Stimulated activated CD8-positive, alpha-beta memory T cell treated with anti-CD3 and anti-CD28 coated beads, Interleukin-7, amount 100 ng/mL, for 1 hour (primary cell): ENCODE data around the gene KRTAP4-3.
"Not testable (repeated sequence)": the region's sequence is repeated elsewhere in the genome, so short reads cannot be mapped to it uniquely, and the experiment has no call there.

Source experiments
- DNase-seq, 2 donors: peaks; one replicate each; pipeline ENCODE4 v3.0.0-alpha.2; 2020; ENCODE audit warnings: low read depth in 2 of 2

KRTAP4-3 gene

DNA sequence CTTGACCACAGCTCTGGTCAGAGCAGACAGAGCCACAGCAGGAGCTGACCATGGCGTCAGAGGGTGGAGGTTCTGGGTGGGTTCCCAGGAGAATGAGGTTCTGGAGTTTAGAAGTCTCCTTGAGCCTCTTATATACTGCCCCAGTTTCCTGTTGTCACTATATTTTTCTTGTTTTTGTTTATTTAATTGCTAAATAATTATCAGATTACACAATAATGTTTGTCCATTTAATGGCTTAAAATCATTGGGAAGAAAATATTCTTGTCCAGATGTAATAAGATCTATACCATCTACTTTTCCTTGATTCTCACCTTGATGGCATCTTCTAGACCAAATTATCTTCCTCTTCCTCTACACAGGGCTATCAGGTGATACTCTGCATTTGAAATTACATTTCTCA, at the start of gene KRTAP4-3:
Gene KRTAP4-3 (minus strand): TSS at position 101 of the 400 bp plus-strand sequence. CDS start 49 bp downstream, at position 52.
- DNase-seq, result no peak

DNA sequence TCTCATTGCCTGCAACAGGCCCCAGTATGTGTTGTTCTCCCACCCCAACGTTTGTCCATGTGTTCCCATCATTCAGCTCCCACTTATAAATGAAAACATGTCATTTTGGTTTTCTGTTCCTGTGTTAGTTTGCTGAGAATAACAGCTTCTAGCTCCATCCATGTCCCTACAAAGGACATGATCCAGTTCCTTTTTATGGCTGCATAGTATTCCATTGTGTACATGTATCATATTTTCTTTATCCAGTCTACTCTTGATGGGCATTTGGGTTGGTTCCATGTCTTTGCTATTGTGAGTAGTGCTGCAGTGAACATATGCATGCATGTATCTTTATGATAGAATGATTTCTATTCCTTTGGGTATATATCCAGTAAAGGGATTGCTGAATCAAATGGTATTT, 47.7 kb upstream of the KRTAP4-3 start:
- no peak for DNase-seq

DNA sequence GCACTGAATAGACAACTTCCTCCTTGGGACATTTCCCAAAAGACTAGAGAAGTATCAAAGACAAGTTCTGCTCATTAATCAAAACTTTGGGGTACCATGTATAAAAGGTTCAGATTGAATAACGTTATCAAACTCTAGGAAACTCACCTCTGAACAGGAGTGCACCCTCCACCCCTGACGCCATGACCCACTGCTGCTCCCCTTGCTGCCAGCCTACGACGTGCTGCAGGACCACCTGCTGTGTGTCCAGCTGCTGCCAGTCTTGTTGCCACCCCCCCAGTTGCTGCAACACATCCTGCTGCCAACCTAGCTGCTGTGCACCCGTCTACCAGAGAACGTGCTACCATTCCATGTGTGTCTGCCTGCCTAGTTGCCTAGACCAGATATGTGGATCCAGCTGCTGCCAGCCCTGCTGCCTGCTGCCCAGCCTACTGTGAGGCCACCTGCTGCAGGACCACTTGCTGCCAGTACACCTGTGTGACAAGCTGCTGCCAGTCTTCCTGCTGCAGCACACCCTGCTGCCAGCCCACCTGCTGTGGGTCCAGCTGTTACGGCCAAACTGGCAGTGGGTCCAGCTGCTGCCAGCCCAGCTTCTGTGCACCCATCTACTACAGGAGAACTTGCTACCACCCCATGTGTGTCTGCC, 44.6 kb upstream of the KRTAP4-3 start:
- DNase-seq, result no peak

DNA sequence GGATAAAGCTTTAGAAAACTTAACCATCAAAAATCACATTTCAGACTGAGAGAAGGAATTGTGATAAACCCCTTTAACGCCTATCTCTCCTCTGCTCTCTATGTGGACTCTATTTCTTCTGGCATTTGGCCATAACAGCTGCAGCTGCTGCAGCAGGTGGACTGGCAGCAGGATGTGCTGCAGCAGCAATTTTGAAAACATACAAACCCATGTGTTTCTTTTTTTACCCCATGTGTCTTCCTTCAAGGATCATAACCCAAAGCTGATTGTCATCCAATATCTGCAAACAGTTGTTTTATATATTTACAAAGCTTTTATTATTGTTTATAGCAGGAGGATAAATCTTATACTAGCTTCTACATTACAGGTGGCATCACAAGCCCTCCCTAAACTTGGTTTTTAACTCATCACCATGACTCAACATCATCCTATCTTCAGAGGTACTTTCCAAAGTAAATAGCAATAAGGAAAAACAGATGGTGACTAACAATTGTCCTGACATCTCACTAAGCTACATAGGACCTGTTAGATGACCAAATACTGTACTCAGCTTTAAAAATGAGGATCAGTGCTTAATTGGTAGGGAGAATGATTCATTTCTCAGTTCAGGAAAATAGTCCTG, 43.9 kb upstream of the KRTAP4-3 start:
- no peak for DNase-seq

DNA sequence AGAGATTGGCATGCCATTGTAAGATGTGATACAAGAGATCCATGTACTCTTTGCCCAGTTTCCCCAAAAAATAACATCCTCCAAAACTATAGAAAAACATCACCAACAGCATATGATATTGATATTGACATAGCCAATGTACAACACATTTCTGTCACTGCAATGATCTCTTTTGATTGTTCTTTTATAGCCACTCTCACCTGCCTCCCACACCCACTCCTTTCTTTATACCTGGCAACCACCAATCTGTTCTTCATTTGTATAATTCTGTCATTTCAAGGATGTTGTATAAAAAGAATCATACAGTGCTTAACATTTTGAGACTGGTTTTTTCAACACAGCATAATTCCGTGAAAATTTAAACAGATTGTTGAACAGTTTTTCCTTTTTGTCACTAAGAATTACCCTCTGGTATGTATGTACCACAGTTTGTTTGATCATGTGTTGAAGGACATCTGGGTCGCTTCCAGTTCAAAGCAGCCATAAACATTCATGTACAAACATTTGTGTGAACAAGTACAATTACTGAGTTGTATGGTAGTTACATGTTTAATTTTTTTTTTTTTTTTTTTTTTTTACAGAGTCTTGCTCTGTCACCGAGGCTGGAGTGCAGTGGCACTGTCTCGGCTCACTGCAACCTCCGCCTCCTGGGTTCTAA, 31.5 kb upstream of the KRTAP4-3 start:
- DNase-seq, result no peak

DNA sequence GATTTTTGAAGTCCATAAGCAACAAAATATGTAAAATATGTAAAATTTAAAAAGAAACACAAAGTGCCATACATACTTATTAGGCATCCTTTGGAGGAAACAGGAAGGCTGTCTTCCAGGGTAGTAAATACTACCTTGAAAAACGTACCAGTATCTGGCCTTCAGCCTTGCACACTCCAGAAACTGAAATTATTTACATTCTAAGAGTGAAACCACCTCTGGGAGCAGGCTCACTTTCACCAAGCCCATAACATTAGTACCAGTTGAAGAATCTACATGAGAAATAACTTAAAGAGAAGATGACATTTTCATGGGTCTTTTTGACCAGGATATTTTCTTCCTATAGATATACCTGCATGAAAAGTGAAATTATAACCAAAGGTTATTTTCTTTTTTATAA, 28.0 kb upstream of the KRTAP4-3 start:
- no peak for DNase-seq

DNA sequence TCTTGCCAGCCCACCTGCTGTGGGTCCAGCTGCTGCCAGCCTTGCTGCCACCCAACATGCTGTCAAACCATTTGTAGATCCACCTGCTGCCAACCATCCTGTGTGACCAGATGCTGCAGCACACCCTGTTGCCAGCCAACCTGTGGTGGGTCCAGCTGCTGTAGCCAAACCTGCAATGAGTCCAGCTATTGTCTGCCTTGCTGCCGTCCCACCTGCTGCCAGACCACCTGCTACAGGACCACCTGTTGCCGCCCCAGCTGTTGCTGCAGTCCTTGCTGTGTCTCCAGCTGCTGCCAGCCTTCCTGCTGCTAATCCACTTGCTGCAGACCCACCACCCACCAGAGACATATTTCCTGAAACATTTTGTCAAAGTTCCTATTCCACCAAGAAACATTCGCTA, 22.3 kb upstream of the KRTAP4-3 start:
- DNase-seq, result no peak

DNA sequence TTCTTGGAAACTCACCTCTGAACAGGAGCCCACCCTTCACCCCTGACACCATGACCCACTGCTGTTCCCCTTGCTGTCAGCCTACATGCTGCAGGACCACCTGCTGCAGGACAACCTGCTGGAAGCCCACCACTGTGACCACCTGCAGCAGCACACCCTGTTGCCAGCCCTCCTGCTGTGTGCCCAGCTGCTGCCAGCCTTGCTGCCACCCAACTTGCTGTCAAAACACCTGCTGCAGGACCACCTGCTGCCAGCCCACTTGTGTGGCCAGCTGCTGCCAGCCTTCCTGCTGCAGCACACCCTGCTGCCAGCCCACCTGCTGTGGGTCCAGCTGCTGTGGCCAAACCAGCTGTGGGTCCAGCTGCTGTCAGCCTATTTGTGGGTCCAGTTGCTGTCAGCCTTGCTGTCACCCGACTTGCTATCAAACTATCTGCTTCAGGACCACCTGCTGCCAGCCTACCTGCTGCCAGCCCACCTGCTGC, 21.9 kb upstream of the KRTAP4-3 start, which contains the start of gene KRTAP9-1:
Gene KRTAP9-1 (plus strand): TSS at position 51 of the 482 bp plus-strand sequence. CDS start 0 bp downstream, at position 51.
- not testable (repeated sequence) for DNase-seq

DNA sequence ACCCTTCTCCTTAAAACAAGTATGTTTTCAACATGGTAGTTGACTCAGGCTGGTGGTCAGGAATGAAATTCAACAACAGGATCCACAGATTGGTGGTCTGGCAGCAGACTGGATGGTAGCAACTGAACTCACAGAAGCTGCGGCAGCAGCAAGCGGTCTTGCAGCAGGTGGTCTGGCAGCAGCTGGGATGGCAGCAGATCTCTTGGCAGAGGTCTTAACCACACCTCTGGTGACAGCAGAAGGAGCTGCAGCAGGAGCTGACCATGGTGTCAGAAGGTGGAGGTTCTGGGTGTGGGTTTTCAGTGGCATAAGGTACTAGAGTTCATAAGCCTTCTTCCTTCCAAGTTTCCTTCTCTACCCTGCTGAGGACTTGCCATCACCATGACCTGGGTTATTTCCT, 18.9 kb upstream of the KRTAP4-3 start:
- no peak for DNase-seq

DNA sequence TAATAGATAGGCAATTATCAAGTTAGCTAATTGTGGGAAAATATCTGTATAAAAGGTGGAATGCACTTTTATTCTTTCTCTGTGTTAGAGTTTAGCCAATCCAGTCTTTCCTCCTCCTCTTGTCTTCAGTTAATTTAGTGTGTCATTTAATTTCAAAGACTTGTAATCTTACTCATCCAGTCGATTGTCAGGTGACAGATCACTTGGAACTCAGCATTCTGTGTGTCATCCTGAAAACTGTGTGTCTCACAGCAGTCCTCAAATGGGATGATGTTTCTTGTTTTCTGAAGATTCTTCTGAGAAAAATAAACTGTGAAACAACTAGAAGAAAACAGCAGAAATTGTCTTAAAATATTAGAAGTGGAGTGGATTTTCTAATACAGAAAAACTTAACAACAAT, 17.0 kb upstream of the KRTAP4-3 start:
- no peak for DNase-seq

DNA sequence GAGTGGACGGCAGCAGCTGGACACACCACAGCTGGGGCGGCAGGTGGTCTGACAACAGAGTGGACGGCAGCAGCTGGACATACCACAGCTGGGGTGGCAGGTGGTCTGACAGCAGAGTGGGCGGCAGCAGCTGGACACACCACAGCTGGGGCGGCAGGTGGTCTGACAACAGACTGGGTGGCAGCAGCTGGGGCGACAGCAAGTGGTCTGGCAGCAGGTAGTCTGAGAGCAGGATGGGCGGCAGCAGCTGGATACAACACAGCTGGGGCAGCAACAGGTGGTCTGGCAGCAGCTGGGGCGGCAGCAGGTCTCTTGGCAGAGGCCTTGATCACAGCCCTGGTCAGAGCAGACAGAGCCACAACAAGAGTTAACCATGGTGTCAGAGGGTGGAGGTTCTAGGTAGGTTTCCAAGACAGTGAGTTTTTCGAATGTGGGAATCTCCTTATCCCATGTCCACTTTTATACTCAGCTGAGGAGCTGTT, 16.5 kb upstream of the KRTAP4-3 start, which contains the start of gene KRTAP4-1:
Gene KRTAP4-1 (minus strand): TSS at position 432 of the 482 bp plus-strand sequence. CDS start 57 bp downstream, at position 375.
- no peak for DNase-seq

DNA sequence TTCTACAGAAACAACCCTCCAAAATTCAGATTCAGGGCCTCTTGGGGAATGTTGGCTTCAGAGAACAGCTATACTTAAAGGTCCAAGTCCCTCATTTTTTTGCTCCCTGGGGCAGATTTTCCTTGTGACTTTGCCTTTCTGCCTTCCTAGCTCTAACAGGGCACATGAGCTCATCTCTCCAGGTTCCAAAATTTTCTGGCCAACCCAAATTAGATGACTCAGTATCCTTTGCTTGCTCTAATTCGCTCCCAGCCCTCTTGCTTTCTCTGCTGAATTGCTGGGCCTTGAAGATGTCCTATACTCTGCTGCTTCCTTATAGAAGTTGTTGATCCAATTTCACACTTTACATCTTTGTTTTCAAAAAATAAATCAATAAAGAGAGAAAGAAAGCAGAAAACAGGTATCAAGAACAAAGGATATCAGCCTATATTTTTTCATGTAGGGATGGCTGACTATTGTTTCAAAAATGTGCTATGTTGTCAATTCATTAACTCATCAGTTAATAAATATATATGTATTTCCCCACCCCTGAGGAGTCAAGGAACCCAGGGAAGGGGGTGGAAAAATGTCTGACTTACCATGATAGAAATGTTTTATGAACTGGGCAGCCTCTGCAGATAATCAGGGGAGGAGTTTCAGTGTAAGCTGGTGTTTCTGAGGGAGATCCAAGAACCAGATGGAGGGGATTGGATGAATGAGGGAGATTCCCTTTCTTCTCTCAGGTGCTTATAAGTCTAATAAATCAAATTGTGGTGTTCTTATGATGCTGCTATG, 11.0 kb upstream of the KRTAP4-3 start:
- DNase-seq, result no peak

DNA sequence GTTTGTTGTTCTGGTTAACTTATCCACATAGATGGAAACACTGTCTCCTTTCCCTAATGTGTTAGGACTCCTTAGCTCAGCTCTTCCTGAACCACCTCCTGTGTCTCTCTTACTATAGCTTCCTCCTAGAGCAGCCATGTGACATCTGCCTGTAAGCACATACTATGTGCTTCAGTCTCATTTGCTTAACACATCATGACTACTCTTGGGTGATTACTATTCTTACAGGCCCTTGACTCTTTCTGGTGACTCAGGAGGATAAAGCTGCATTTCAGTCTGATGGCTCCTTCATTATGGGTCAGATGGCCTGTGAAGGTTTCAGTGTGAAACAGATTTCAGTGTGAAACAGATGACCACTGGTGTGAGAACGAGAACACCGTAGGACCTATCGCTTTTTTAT, 10.3 kb upstream of the KRTAP4-3 start:
- DNase-seq, result no peak

DNA sequence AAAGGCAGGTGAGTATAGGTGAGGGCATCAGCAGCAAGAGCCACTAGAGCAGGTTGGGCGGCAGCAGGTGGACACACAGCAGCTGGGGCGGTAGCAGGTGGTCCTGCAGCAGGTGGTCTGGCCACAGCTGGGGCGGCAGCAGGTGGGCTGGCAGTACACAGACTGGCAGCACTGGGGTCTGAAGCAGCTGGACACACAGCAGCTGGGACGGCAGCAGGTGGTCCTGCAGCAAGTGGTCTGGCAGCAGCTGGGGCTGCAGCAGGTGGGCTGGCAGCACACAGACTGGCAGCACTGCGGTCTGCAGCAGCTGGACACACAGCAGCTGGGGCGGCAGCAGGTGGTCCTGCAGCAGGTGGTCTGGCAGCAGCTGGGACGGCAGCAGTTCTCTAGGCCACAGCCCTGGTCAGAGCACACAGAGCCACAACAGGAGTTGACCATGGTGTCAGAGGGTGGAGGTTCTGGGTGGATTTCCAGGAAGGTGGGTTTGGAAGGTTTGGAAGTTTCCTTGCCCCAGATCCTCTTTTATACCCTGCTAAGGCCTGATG, 9.8 kb upstream of the KRTAP4-3 start, which contains the start of gene KRTAP4-2:
Gene KRTAP4-2 (minus strand): TSS at position 495 of the 545 bp plus-strand sequence. CDS start 57 bp downstream, at position 438.
- DNase-seq, result no peak

DNA sequence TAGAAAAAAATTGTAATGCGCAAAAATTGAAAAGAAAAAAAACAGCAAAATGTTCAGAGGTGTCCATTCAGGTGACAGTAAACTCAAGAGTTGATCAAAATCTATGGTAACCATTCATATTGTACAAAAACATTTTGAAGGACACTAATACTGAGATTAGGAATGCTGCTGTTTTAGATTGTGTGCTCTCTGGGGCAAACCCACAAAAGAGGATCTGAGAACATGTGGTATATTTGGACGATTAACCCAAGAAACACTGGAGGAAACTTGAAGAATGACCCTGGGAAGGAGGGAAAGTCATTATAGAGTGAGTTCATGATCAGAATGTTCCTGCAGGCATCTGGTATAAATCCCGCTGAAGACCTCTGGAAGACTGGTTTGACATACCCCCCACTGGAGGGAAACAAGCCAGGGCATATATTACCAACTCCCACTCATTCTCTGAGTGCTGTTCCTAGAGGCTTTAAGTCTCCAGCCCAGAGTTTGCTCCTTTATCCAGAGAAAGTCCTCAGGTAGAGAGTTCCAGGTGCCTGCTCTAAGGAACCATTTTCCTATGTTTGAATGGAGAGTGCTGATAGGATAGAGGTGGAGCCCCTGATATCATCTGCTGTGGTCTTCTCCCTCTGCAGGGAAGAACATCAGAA, 8.8 kb upstream of the KRTAP4-3 start:
- no peak for DNase-seq

DNA sequence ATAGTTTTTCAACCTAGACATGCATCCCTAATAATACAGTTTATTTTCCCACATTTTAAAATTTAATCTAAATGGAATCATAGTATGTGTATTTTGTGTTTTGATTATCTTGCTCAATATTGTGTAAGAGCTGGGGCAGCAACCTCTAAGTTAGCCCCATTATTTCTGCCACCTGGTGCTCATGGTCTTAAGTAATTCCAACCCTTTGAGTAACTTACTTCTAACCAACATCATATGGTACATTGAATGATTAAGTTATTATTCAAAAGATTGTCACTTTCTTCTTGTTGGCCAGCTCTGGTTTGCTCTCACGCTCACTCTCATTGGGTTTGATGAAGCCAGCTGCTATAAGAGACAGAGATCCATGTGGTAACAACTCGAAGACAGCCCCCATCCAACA, 3.9 kb upstream of the KRTAP4-3 start:
- no peak for DNase-seq

DNA sequence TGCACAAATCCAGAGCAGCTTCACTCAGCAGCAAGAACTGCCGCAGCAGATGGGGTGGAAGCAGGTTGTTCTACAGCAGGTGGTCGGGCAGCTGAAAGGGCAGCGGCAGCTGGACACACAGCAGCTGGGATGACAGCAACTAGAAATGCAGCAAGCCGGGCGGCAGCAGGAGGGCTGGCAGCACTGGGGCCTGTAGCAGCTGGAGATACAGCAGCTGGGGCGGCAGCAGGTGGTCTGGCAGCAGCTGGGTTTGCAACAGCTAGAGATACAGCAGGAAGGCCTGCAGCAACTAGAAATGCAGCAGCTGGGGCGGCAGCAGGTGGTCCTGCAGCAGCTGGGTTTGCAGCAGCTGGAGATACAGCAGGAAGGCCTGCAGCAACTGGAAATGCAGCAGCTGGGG, 460 bp downstream of the KRTAP4-3 start:
- DNase-seq, result no peak

DNA sequence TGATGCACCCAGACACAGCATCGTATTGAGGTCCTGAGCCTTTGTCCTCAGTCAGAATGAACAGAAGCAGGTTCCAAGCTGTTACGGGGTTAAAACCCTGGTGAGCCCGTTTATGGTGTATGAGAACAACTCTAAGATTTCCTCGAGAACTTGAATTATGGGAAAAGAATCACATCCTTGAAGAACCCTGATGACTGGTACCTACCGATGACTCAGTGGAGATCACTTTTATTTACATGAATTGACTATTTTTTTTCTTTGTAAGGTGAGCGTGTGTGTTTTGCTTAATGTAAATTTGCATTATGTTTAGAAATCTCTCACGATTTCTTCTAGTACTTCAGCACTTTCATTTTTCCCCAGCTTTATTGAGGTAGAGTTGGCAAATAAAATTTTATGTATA, 4.2 kb downstream of the KRTAP4-3 start:
- no peak for DNase-seq

DNA sequence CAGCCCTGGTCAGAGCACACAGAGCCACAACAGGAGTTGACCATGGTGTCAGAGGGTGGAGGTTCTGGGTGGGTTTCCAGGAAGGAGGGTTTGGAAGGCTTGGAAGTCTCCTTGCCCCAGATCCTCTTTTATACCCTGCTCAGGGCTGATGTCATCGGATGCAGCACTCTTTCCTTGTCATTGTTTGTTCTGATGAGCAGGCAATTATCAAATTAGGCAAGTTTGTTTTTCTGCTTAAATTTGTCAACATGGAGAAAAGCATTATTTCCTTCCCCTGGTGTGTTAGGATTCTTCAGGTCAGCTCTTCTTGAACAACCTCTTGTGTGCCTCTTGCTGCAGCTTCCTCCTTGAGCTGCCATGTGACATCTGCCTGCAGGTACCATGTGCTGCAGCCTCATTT, 7.4 kb downstream of the KRTAP4-3 start, which contains the start of gene KRTAP4-4:
Gene KRTAP4-4 (minus strand): TSS at position 101 of the 400 bp plus-strand sequence. CDS start 57 bp downstream, at position 44.
- no peak for DNase-seq

DNA sequence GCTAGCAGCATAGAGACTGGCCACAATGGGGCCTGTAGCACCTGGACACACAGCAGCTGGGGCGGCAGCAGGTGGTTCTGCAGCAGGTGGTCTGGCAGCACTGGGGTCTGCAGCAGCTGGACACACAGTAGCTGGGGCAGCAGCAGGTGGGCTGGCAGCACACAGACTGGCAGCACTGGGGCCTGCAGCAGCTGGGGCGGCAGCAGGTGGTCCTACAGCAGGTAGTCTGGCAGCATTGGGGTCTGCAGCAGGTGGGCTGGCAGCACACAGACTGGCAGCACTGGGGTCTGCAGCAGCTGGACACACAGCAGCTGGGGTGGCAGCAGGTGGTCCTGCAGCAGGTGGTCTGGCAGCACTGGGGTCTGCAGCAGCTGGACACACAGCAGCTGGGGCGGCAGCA, 7.8 kb downstream of the KRTAP4-3 start:
- not testable (repeated sequence) for DNase-seq

DNA sequence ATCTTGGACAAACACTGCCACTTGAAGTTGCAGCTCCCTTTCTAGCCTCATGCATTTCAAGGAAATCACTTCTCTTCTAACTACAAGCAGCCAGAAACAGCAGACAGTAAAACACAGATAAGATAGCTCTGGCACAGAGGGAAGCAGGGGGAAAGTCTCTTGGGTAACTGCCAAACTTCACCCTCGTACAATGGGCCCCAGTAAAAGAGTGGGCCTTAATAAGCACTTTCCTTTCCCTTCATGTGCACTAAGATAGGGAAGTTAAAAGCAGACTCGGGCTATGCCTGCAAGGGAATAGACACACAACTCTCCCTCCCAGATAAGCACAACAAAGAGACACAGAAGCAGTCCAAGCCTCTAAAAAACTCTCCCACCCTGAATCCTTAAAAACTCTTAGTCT, 14.2 kb downstream of the KRTAP4-3 start:
- DNase-seq, result no peak
